DMS53 (cell line): ENCODE data around the gene CDKL5.

Source experiments
- DNase-seq: peaks from one replicate; lab custom pipeline; 2025; lab: John Stamatoyannopoulos, UW

The CDKL5 gene

GRCh38 chrX:18457000-18457399, 31.6 kb downstream of the CDKL5 start:
- no peak for DNase-seq

- no peak for DNase-seq
Observed at GRCh38 chrX:18461431-18461830, 36.0 kb downstream of the CDKL5 start.

GRCh38 chrX:18464499-18464898, 39.1 kb downstream of the CDKL5 start:
- no peak for DNase-seq

- DNase-seq: no peak
Observed at GRCh38 chrX:18465051-18465450, 39.6 kb downstream of the CDKL5 start.

- no peak for DNase-seq
Observed at GRCh38 chrX:18468599-18468998, 43.2 kb downstream of the CDKL5 start.

- DNase-seq: no peak
Observed at GRCh38 chrX:18471296-18471695, 45.9 kb downstream of the CDKL5 start.

- DNase-seq: no peak
Observed at GRCh38 chrX:18490806-18491555, 65.6 kb downstream of the CDKL5 start.

GRCh38 chrX:18491587-18492340, 66.4 kb downstream of the CDKL5 start:
- no peak for DNase-seq

- DNase-seq: no peak
Observed at GRCh38 chrX:18534949-18535348, 109.5 kb downstream of the CDKL5 start.

GRCh38 chrX:18537068-18537467, 111.7 kb downstream of the CDKL5 start:
- DNase-seq: no peak

GRCh38 chrX:18537524-18537923, 112.1 kb downstream of the CDKL5 start:
- DNase-seq: no peak

GRCh38 chrX:18542131-18542530, 116.7 kb downstream of the CDKL5 start:
- DNase-seq: no peak

GRCh38 chrX:18542905-18543304, 117.5 kb downstream of the CDKL5 start:
- DNase-seq: no peak

GRCh38 chrX:18543738-18544137, 118.3 kb downstream of the CDKL5 start:
- no peak for DNase-seq

GRCh38 chrX:18545771-18546170, 120.4 kb downstream of the CDKL5 start:
- no peak for DNase-seq

- no peak for DNase-seq
Observed at GRCh38 chrX:18548996-18549395, 123.6 kb downstream of the CDKL5 start.

- DNase-seq: no peak
Observed at GRCh38 chrX:18549643-18550042, 124.2 kb downstream of the CDKL5 start.

- no peak for DNase-seq
Observed at GRCh38 chrX:18557879-18558278, 132.5 kb downstream of the CDKL5 start.

- no peak for DNase-seq
Observed at GRCh38 chrX:18558799-18559198, 133.4 kb downstream of the CDKL5 start.

GRCh38 chrX:18561020-18561419, 135.6 kb downstream of the CDKL5 start:
- no peak for DNase-seq

GRCh38 chrX:18565727-18566126, 140.3 kb downstream of the CDKL5 start:
- DNase-seq: no peak

- no peak for DNase-seq
Observed at GRCh38 chrX:18566748-18567147, 141.3 kb downstream of the CDKL5 start.

- no peak for DNase-seq
Observed at GRCh38 chrX:18573556-18573955, 148.1 kb downstream of the CDKL5 start.

GRCh38 chrX:18574591-18574990, 149.2 kb downstream of the CDKL5 start:
- DNase-seq: no peak
